Hepatocyte (in vitro differentiated cells): ENCODE data around the gene SPEG.

Source experiments
- EZH2 ChIP-seq: fragments of 200-600 bp; sonication (generic); IDR thresholded peaks from 2 replicates; pipeline ENCODE4 v1.6.1; 2016; ENCODE audit warnings: antibody characterized with exemption, mild to moderate bottlenecking, borderline replicate concordance
- EZH2phosphoT487 ChIP-seq: fragments of 200-600 bp; sonication (generic); IDR thresholded peaks from one replicate; pipeline ENCODE4 v1.6.1; 2018; ENCODE audit warnings: antibody characterized with exemption, mild to moderate bottlenecking, low read depth, moderate library complexity; ENCODE audit not compliant: unreplicated experiment, severe bottlenecking
- TF ChIP-seq, protein P1 (sequence below): fragments of 200-600 bp; sonication (generic); IDR thresholded peaks from 2 replicates; pipeline ENCODE4 v1.5.1; 2016; ENCODE audit warnings: antibody characterized with exemption, mild to moderate bottlenecking; ENCODE audit not compliant: poor library complexity

DNA sequence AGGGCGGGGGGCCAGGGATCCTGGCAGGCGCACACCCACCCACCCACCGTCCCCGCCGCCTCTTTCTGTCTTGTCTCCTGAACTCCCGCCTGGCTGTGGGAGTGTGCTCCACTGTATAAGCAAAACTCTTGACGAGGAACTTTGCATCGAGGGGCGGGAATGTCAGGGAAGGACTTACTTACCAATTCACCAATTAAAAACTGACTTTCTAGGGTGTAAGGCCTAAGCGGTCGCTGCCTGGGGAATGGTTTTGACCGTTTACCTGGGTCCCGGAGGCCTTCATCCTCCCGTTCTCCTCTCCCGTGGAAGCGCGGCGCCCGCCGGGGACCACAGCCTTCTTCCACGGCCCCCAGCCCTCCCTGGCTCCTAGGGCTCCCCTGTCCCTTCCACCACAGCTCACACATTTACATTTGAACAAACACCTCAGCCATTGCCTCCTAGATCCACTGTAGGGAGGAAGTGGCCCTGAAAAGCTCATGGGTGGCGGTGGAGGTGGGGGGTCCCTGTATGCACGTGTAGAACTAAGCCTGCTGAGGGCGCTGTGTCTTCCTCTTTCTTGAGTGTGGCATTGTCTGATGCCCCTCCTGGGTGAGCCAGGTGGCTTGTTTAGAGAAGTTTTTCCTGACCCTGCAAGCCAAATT, 88.5 kb downstream of the SPEG start:
- TF ChIP-seq EZH2: peak; percentile 25
- TF ChIP-seq, protein P1, sequence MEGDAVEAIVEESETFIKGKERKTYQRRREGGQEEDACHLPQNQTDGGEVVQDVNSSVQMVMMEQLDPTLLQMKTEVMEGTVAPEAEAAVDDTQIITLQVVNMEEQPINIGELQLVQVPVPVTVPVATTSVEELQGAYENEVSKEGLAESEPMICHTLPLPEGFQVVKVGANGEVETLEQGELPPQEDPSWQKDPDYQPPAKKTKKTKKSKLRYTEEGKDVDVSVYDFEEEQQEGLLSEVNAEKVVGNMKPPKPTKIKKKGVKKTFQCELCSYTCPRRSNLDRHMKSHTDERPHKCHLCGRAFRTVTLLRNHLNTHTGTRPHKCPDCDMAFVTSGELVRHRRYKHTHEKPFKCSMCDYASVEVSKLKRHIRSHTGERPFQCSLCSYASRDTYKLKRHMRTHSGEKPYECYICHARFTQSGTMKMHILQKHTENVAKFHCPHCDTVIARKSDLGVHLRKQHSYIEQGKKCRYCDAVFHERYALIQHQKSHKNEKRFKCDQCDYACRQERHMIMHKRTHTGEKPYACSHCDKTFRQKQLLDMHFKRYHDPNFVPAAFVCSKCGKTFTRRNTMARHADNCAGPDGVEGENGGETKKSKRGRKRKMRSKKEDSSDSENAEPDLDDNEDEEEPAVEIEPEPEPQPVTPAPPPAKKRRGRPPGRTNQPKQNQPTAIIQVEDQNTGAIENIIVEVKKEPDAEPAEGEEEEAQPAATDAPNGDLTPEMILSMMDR: no peak
- no peak for TF ChIP-seq EZH2phosphoT487
